Hematopoietic multipotent progenitor cell treated with erythropoietin and hydrocortisone succinate and interleukin-3 and kit ligand, for 15 days (in vitro differentiated cells): Measurements from ENCODE around the gene HCN1.
"Not testable (repeated sequence)": the region's sequence is repeated elsewhere in the genome, so short reads cannot be mapped to it uniquely, and the experiment has no call there.

ENCODE experiments used
- DNase-seq: peaks from one replicate; pipeline ENCODE4 v3.0.0-alpha.2; 2015; ENCODE audit warnings: low spot score

HCN1 gene

GRCh38 chr5:45617859-45618416 lies 78.2 kb downstream of the HCN1 start:
- no peak for DNase-seq

GRCh38 chr5:45609661-45610060 lies 86.5 kb downstream of the HCN1 start:
- no peak for DNase-seq

- no peak for DNase-seq
Measured at GRCh38 chr5:45604092-45604491, 92.1 kb downstream of the HCN1 start.

GRCh38 chr5:45601424-45601823 lies 94.8 kb downstream of the HCN1 start:
- no peak for DNase-seq

GRCh38 chr5:45596320-45596719 lies 99.9 kb downstream of the HCN1 start:
- DNase-seq = no peak

GRCh38 chr5:45586001-45586400 lies 110.2 kb downstream of the HCN1 start:
- not testable (repeated sequence) for DNase-seq

- DNase-seq = no peak
Measured at GRCh38 chr5:45578270-45578669, 117.9 kb downstream of the HCN1 start.

- no peak for DNase-seq
Measured at GRCh38 chr5:45568813-45569212, 127.4 kb downstream of the HCN1 start.

GRCh38 chr5:45542421-45542820 lies 153.8 kb downstream of the HCN1 start:
- no peak for DNase-seq

- no peak for DNase-seq
Measured at GRCh38 chr5:45533663-45534062, 162.5 kb downstream of the HCN1 start.

GRCh38 chr5:45532826-45533624 lies 163.2 kb downstream of the HCN1 start:
- no peak for DNase-seq

- no peak for DNase-seq
Measured at GRCh38 chr5:45521067-45521466, 175.1 kb downstream of the HCN1 start.

GRCh38 chr5:45512521-45512920 lies 183.7 kb downstream of the HCN1 start:
- no peak for DNase-seq

GRCh38 chr5:45509371-45509770 lies 186.8 kb downstream of the HCN1 start:
- no peak for DNase-seq

- DNase-seq = no peak
Measured at GRCh38 chr5:45508135-45508534, 188.0 kb downstream of the HCN1 start.

- DNase-seq = no peak
Measured at GRCh38 chr5:45507178-45507577, 189.0 kb downstream of the HCN1 start.

GRCh38 chr5:45499006-45499405 lies 197.2 kb downstream of the HCN1 start:
- not testable (repeated sequence) for DNase-seq

GRCh38 chr5:45491368-45491767 lies 204.8 kb downstream of the HCN1 start:
- no peak for DNase-seq

GRCh38 chr5:45484781-45485180 lies 211.4 kb downstream of the HCN1 start:
- no peak for DNase-seq

- no peak for DNase-seq
Measured at GRCh38 chr5:45454114-45454513, 242.1 kb downstream of the HCN1 start.

- DNase-seq = not testable (repeated sequence)
Measured at GRCh38 chr5:45444856-45445255, 251.3 kb downstream of the HCN1 start.

GRCh38 chr5:45440466-45440865 lies 255.7 kb downstream of the HCN1 start:
- DNase-seq = no peak

GRCh38 chr5:45437752-45438151 lies 258.4 kb downstream of the HCN1 start:
- no peak for DNase-seq
